ENCODE results near the gene ASB1. TPM values are rescaled to one million over a fixed set of nuclear protein-coding genes. Genes with fewer than 3 reads are reported as not detected.
"Not testable (repeated sequence)": the region's sequence is repeated elsewhere in the genome, so short reads cannot be mapped to it uniquely, and the experiment has no call there.

ASB1 gene
- total RNA-seq, 2 experiments from 2014 or later: 26.2 to 28.9 TPM

DNA sequence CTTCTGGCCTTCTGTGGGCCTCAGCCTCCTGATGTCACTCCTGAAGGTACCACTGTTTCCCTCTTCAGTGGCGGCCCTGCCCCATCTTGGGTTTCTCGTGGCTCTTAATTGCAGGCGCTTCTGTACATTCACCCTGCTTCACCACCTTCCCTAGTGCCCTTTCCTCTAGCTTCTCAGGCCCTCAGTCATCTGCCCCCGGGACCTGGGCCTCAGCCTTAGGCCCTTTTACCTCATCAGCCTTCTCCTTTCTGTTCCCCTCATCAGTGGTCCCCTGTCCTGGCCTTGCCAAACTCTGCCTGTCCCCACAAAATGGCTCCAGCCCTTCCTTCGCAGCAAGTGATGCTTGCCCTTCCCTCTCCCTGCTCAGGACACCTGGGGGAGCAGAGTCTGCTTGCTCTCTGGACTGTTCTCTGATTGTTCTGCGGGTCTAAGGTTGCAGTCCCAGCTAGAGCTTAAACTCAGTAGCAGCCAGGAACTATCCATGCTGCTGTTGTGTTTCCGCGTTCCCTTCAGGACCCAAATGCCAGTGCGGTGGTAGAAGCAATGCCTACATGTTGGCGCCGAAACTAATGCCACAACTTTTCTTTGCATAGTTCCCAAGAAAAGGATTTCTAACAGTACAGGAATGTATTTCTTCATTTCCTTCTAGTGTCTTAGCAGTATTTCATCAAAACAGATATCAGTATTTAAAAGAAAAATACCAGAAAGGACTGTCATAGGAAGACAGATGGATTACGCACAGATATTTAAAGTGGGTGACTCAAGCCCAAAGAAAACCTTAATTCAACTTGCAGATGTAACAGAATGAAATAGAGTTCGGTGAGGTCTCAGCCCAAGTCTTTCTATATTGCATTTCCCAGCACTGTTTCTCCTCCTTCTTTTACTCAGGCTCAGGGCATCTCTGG, 7.5 kb downstream of the ASB1 start:
- CTCF ChIA-PET: interaction anchor here (1.3 kb wide), 1 partner anchor 27 kb away, joined by 3 read pairs; no protein-coding TSS in a partner anchor
- POLR2A ChIA-PET: no interaction called here
- H3K36me3 Mint-ChIP-seq (ENCODE audit: low read depth): peaks cover 50% of the 10 kb centered on the region
- DNase-seq: no peak
- no peak overlapping the region for H3K4me3 Mint-ChIP-seq
- no peaks in the 10 kb centered on the region for H3K27me3 Mint-ChIP-seq
- peaks cover 25% of the 10 kb centered on the region for H3K4me1 Mint-ChIP-seq
- no peak overlapping the region for H3K27ac Mint-ChIP-seq
- no peaks in the 10 kb centered on the region for H3K9me3 Mint-ChIP-seq

DNA sequence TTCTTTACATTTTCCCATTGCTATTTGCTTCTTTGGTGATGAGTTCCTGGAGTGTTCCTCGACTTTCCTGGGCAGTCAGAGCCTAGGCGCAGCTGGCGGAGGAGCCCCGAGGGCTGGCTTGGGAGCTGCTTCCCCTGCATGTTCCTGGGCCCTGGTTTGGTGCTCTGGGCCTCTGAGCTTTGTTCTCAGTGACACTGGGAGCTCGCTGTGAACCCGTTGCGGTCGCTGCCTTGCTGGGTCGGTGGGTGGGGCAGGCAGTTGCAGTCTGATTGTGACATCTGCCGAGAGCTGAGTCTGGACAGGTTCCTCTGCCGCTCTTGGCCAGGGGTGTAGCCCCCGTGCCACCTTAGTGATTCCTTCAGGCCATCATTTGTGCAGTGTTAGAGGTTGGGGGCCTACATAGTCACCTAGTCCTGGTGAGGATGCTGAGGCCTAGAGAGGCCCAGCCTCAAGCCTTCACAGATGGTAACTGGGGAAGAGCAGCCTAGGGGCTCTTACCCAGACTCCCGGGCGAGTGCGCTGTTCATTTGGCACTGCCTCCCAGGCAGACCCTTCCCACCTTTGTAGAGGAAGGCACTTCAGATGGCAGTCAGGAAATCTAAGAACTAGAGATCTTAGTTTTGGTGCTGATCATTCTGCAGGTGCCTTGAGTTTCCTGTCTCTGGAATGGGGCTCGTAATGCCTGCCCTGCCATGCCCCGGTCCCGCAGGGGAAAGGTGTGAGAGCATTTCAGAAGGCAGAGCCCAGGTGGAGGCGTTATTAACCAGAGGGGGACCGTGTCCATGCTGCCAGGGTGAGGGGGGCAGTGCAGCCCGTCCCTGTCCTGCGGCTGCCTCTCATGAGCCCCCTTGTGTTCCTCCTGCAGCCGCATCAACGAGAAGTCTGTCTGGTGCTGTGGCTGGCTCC, 8.4 kb downstream of the ASB1 start:
- peaks cover 47% of the 10 kb centered on the region for H3K36me3 Mint-ChIP-seq (ENCODE audit: low read depth)
- POLR2A ChIA-PET: no interaction called here

DNA sequence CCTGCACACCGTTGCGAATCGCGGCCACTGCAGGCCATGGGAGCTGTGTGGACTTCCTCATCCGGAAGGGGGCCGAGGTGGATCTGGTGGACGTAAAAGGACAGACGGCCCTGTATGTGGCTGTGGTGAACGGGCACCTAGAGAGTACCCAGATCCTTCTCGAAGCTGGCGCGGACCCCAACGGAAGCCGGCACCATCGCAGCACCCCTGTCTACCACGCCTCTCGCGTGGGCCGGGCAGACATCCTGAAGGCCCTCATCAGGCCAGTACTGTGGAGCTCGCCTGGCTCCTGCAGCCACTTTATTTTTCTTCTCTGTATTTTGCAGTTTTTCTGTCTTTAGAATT, 9.0 kb downstream of the ASB1 start:
- CTCF ChIA-PET: interaction anchor here (1.6 kb wide), 1 partner anchor 8 kb away, joined by 3 read pairs; no protein-coding TSS in a partner anchor
- POLR2A ChIA-PET: no interaction called here
- H3K4me1 Mint-ChIP-seq: peaks cover 20% of the 10 kb centered on the region
- no peak overlapping the region for H3K27ac Mint-ChIP-seq
- no peak for DNase-seq
- H3K9me3 Mint-ChIP-seq: no peaks in the 10 kb centered on the region
- no peak overlapping the region for H3K4me3 Mint-ChIP-seq
- no peaks in the 10 kb centered on the region for H3K27me3 Mint-ChIP-seq
- peaks cover 47% of the 10 kb centered on the region for H3K36me3 Mint-ChIP-seq (ENCODE audit: low read depth)

More for the DNA sequence above, 8.4 kb downstream of the ASB1 start:
- no peak overlapping the region for H3K4me3 Mint-ChIP-seq
- no peak overlapping the region for H3K27ac Mint-ChIP-seq
- DNase-seq: no peak
- H3K4me1 Mint-ChIP-seq: peaks cover 23% of the 10 kb centered on the region
- CTCF ChIA-PET: interaction anchor here (1.6 kb wide), 1 partner anchor 8 kb away, joined by 3 read pairs; no protein-coding TSS in a partner anchor
- no peaks in the 10 kb centered on the region for H3K9me3 Mint-ChIP-seq
- no peaks in the 10 kb centered on the region for H3K27me3 Mint-ChIP-seq

DNA sequence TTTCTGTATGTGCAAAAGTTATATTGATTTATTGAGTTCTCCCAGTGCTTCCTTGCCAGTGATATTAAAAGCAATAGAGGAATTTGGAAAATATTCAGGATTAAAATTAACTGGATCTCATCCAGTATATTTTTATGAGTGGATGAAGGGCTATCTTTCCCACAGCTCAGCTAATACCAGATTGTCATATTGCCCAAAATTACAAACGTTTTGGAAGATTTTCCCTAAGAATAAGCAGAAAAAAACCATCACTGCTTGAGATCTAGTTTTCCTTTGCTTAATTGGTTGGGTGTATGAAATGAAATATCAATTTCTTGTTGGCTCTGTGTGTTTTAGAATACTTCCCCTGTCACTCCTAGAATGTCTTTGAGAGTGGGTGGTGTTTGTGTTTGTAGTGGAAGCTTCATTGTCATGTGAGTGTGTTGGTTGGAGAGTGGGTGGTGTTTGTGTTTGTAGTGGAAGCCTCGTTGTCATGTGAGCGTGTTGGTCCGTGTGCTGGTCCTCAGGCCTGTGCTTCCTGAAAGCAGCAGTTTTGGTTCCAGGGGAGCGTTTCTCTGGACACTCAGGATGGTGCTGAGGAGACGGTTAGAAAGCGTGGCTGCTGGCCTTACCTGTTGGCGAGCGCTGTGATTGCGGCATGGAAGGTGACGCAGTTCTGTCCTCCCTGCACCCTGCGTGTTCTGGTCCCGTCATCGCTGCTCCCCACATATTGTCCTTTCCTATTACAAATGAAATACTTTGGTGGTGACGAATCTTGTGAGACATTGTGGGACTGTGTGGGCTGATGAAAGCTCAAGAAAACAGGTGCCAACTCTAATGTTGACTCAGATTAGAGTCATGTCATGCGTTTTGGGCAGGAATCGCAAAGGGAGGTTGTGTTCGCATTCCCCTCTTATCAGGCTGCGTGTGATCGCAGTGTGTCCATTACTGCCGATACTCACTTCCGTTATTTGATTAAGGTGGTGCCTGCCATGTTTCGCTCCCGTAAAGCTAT, 12.4 kb downstream of the ASB1 start:
- H3K27ac Mint-ChIP-seq: no peak overlapping the region
- peak overlapping the region; percentile 13 for H3K4me3 Mint-ChIP-seq
- ChIA-PET POLR2A (no interaction called here), CTCF (interaction anchor here (1.1 to 1.4 kb wide), 2 partner anchors 11 to 19 kb away, joined by 3 to 4 read pairs; no protein-coding TSS in a partner anchor)
- no peaks in the 10 kb centered on the region for H3K27me3 Mint-ChIP-seq
- H3K9me3 Mint-ChIP-seq: no peaks in the 10 kb centered on the region
- peaks cover 14% of the 10 kb centered on the region for H3K4me1 Mint-ChIP-seq
- DNase-seq: no peak
- H3K36me3 Mint-ChIP-seq (ENCODE audit: low read depth): peaks cover 46% of the 10 kb centered on the region

DNA sequence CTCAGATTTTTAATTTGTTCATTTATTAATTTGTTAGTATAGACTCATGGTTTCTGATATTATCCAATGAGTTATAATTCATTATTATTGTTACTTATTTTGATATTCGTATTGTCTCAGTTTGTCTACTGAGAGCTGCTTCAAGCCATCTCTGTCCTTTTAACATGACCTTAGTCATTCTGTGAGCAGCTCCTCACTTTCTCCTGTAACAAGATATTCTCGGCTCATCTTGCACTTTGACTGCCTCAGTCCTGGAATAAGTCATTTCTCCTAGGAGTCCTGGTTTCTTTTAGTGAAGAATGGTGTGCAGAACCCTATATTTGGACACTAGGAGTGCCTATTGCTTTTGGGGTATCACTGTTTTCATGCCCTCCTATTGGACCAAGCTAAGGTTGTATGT, 13.2 kb downstream of the ASB1 start:
- Mint-ChIP-seq H3K9me3 (no peaks in the 10 kb centered on the region), H3K27me3 (no peaks in the 10 kb centered on the region), H3K36me3 (ENCODE audit: low read depth) (peaks cover 42% of the 10 kb centered on the region), H3K4me1 (peaks cover 14% of the 10 kb centered on the region), H3K27ac (no peak overlapping the region), H3K4me3 (no peak overlapping the region)
- ChIA-PET POLR2A (no interaction called here), CTCF (interaction anchor here (1.1 kb wide), 1 partner anchor 12 kb away, joined by 4 read pairs; no protein-coding TSS in a partner anchor)
- no peak for DNase-seq

DNA sequence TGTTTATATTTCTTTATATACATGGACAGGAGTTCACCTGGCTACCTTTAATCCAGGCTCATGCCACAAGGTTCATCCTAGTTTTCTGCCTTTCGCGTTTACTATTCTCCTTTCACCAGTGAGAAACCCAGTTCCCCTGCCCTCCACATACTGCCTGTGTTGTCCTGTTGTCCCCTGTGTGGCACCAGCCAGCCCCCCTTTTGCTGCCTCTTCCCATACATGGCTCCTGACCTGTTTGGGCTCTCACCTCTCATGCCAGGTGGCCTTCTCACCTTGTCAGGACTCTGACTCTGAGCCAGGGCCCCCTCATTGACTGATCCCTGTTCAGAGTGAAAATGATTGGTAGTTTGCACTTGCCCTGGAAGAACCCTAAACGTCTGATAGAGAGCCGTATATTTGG, 13.6 kb downstream of the ASB1 start:
- Mint-ChIP-seq H3K27ac (no peak overlapping the region), H3K9me3 (no peaks in the 10 kb centered on the region), H3K27me3 (no peaks in the 10 kb centered on the region), H3K4me3 (no peak overlapping the region), H3K36me3 (ENCODE audit: low read depth) (peaks cover 44% of the 10 kb centered on the region), H3K4me1 (peaks cover 14% of the 10 kb centered on the region)
- POLR2A ChIA-PET: no interaction called here
- DNase-seq: no peak
- CTCF ChIA-PET: interaction anchor here (1.1 kb wide), 1 partner anchor 12 kb away, joined by 4 read pairs; no protein-coding TSS in a partner anchor

DNA sequence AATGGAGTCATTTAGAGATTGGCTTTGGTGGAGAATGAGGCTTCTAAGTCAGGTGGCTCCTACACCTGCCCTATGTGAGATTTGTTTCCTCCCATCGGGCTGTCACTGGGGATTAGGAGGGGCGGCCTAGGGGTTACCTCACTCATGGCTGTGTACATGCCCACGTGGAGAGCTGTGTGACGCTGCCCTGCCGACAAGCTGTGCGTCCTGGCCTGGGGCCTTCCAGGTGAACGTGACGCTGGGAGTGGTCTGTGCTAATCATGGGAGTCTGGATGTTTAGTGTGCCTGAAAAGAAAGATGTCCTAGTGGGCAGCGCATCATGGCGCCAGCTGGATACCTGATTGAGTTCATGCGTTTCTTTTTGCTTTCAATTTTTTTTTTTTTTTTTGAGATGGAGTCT, 14.0 kb downstream of the ASB1 start:
- CTCF ChIA-PET: interaction anchor here (0.5 kb wide), 1 partner anchor 178 kb away, joined by 4 read pairs; no protein-coding TSS in a partner anchor
- peaks cover 14% of the 10 kb centered on the region for H3K4me1 Mint-ChIP-seq
- POLR2A ChIA-PET: no interaction called here

DNA sequence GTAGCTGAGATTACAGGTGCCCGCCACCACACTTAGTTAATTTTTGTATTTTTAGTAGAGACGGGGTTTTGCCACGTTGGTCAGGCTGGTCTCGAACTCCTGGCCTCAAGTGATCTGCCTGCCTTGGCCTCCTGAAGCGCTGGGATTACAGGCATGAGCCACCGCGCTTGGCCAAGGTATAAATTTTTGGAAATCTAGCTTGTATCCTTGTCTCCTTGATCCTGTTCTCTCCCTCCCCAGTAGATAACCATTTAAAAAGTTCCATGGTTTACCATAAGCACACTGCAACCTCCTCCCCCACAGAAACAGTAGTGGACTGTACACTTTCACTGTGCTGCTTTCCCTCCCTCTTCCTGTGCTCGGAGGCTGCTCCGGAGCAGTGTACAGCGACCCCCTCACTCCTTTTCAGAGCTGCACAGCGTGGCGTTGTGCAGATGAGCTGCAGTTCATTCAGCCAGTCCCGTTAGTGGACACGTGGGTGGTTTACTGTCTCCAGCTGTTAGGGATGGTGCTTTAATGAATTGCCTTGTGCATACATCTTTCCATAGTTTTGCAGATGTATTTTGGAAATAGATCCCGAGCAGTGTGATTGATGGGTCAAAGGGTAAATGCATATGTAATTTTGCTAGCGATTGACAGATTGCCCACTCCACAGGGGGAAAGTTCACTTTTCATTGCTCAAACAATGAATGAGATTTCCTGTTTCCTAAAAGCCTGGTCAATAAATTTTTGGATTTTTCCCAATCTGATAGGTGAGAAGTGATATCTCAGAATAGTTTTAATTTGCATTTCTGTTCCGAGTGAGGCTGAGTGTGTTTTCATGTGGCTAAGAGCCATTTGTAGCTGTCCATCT, 14.8 kb downstream of the ASB1 start:
- POLR2A ChIA-PET: no interaction called here
- no peak overlapping the region for H3K4me3 Mint-ChIP-seq
- peaks cover 45% of the 10 kb centered on the region for H3K36me3 Mint-ChIP-seq (ENCODE audit: low read depth)

More for the DNA sequence above, 14.0 kb downstream of the ASB1 start:
- Mint-ChIP-seq H3K9me3 (no peaks in the 10 kb centered on the region), H3K36me3 (ENCODE audit: low read depth) (peaks cover 44% of the 10 kb centered on the region), H3K27ac (no peak overlapping the region), H3K27me3 (no peaks in the 10 kb centered on the region), H3K4me3 (no peak overlapping the region)
- no peak for DNase-seq

DNA sequence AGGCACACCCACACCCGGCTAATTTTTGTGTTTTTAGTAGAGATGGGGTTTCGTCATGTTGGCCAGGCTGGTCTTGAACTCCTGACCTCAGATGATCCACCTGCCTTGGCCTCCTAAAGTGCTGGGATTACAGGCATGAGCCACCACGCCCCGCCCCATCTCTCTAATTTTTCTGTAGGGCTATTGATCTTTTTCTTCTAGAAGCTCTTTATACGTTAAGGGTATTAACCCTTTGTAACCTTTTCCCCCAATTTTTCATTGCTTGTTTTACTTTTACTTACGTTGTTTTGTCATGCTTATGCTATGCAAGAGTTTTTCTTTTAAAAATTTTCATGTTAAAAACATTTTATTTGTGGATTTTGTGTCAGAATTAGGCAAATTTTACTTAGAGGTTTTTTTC, 15.5 kb downstream of the ASB1 start:
- DNase-seq, H3K27me3 Mint-ChIP-seq, H3K27ac Mint-ChIP-seq, H3K4me3 Mint-ChIP-seq, H3K9me3 Mint-ChIP-seq, POLR2A ChIA-PET, CTCF ChIA-PET: not testable (repeated sequence)
- H3K4me1 Mint-ChIP-seq: peaks cover 14% of the 10 kb centered on the region
- H3K36me3 Mint-ChIP-seq (ENCODE audit: low read depth): peaks cover 47% of the 10 kb centered on the region

More for the DNA sequence above, 14.8 kb downstream of the ASB1 start:
- no peak for DNase-seq
- Mint-ChIP-seq H3K9me3 (no peaks in the 10 kb centered on the region), H3K27me3 (no peaks in the 10 kb centered on the region), H3K4me1 (peaks cover 14% of the 10 kb centered on the region), H3K27ac (no peak overlapping the region)
- CTCF ChIA-PET: interaction anchor here (0.5 kb wide), 1 partner anchor 178 kb away, joined by 4 read pairs; no protein-coding TSS in a partner anchor

DNA sequence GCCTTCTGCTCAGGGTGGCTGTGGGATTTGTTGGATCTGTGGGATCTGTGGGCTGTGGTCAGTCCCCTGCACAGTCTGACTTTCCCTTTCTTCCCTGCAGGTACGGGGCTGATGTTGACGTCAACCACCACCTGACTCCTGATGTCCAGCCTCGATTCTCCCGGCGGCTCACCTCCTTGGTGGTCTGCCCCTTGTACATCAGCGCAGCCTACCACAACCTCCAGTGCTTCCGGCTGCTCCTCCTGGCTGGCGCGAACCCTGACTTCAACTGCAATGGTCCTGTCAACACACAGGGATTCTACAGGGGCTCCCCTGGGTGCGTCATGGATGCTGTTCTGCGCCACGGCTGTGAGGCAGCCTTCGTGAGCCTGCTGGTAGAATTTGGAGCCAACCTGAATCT, 17.5 kb downstream of the ASB1 start:
- Mint-ChIP-seq H3K4me1 (peaks cover 17% of the 10 kb centered on the region), H3K36me3 (ENCODE audit: low read depth) (peaks cover 44% of the 10 kb centered on the region), H3K4me3 (no peak overlapping the region), H3K27ac (no peak overlapping the region), H3K9me3 (no peaks in the 10 kb centered on the region), H3K27me3 (no peaks in the 10 kb centered on the region)
- DNase-seq: no peak
- ChIA-PET CTCF (no interaction called here), POLR2A (no interaction called here)

DNA sequence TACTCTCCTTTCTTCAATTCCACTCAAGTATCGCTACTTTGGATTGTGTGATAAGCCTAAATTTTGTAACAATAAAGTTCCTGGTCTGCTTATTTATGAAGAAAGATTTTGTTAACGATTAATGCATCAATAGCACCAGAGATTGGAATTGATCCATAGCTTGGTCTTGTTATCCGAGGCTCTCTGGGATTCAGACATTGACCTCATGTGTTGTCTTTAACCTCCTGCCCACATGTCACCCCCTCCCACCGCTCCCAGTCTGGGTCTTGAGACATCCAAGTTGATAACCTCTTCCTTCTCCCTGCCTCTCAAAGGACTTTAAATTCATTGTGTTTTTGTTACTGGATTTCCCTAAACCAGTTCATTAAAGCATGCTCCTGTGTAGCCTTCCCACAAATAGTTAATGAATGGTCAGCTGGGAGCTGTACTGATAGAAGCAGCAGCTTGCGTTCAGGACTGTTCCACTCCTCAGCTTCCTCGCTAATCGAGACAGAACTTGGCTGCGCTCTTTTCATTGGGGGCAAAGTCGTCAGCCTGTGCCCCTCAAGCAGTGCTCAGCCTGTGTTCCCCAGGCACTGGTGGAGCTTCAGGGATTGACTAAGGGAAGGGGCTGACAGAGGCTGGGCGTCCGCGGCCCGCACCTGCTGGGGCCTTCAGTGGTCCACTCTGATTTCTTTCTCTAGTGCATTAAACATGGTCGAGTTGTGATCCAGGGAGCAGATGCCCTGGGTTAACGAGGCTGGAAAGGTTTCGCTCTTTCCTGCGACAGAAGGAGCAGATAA, 18.9 kb downstream of the ASB1 start:
- Mint-ChIP-seq H3K4me3 (no peak overlapping the region), H3K9me3 (no peaks in the 10 kb centered on the region), H3K27ac (no peak overlapping the region), H3K4me1 (peaks cover 11% of the 10 kb centered on the region), H3K27me3 (no peaks in the 10 kb centered on the region), H3K36me3 (ENCODE audit: low read depth) (peaks cover 45% of the 10 kb centered on the region)
- no peak for DNase-seq
- ChIA-PET CTCF (no interaction called here), POLR2A (no interaction called here)

All from activated CD4-positive, alpha-beta T cell treated with anti-CD3 and anti-CD28 coated beads, Interleukin-2, amount 10 ng/mL, durations not matched to agents 7 days and 5 days (primary cell).